CD8-positive, alpha-beta memory T cell (primary cell): ENCODE results near the gene CHN1. TPM values are rescaled to one million over a fixed set of nuclear protein-coding genes. Genes with fewer than 3 reads are reported as not detected.
A peak's percentile ranks its signal among the peaks of the same experiment; 100 is the strongest.

ENCODE experiments used
- CTCF ChIA-PET: fragments of 350-600 bp; sonication (Branson Sonifier 250); formaldehyde crosslinking; loops from one replicate; lab custom pipeline; 2021; ENCODE audit warnings: antibody characterized with exemption; lab: Charles Lee
- POLR2A ChIA-PET: fragments of 350-600 bp; sonication (Branson Sonifier 250); formaldehyde crosslinking; loops from one replicate; lab custom pipeline; 2021; ENCODE audit warnings: antibody characterized with exemption; lab: Charles Lee
- DNase-seq, 5 donors: peaks; one replicate each; pipeline versions ENCODE4 v3.0.0 to v3.0.0-alpha.2; 2020 to 2022; ENCODE audit warnings: mixed read lengths in 1 of 5
- H3K27ac ChIP-seq: one replicate; pipeline ENCODE4 v1.7.0; 2013; ENCODE audit warnings: low read depth, mild to moderate bottlenecking, low read length, moderate library complexity
- H3K27me3 ChIP-seq: 2 replicates; pipeline ENCODE4 v1.7.0; 2013; ENCODE audit warnings: low read length, mild to moderate bottlenecking; ENCODE audit not compliant: insufficient read depth, poor library complexity, severe bottlenecking
- H3K36me3 ChIP-seq: 2 replicates; pipeline ENCODE4 v1.7.0; 2013; ENCODE audit warnings: mild to moderate bottlenecking, low read length, moderate library complexity; ENCODE audit not compliant: insufficient read depth
- H3K4me1 ChIP-seq: 2 replicates; pipeline ENCODE4 v1.7.0; 2013; ENCODE audit warnings: mild to moderate bottlenecking, low read length, moderate library complexity; ENCODE audit not compliant: insufficient read depth
- H3K4me3 ChIP-seq: 2 replicates; pipeline ENCODE4 v1.7.0; 2013; ENCODE audit warnings: mild to moderate bottlenecking, low read length
- H3K9me3 ChIP-seq: 2 replicates; pipeline ENCODE4 v1.7.0; 2013; ENCODE audit warnings: mild to moderate bottlenecking, low read length
- H3K27ac Mint-ChIP-seq, 8 donors: one replicate each; pipeline ENCODE4 v1.8.0; 2020 to 2021; ENCODE audit warnings: mixed read lengths in 8 of 8, mild to moderate bottlenecking in 6 of 8, inconsistent platforms in 3 of 8, moderate library complexity in 3 of 8
- H3K27me3 Mint-ChIP-seq, 2 donors: one replicate each; pipeline ENCODE4 v1.8.0; 2020 to 2021; ENCODE audit warnings: mixed read lengths in 2 of 2, mild to moderate bottlenecking in 1 of 2, moderate library complexity in 1 of 2
- H3K36me3 Mint-ChIP-seq, 3 donors: one replicate each; pipeline ENCODE4 v1.8.0; 2020 to 2021; ENCODE audit warnings: mixed read lengths in 3 of 3, inconsistent platforms in 1 of 3, mild to moderate bottlenecking in 1 of 3
- H3K4me1 Mint-ChIP-seq, 3 donors: one replicate each; pipeline ENCODE4 v1.8.0; 2020 to 2021; ENCODE audit warnings: mixed read lengths in 3 of 3, inconsistent platforms in 1 of 3, mild to moderate bottlenecking in 1 of 3
- H3K4me3 Mint-ChIP-seq, 7 donors: one replicate each; pipeline ENCODE4 v1.8.0; 2020 to 2021; ENCODE audit warnings: mixed read lengths in 7 of 7, mild to moderate bottlenecking in 6 of 7, moderate library complexity in 4 of 7, inconsistent platforms in 2 of 7
- H3K9me3 Mint-ChIP-seq, 5 donors: one replicate each; pipeline ENCODE4 v1.8.0; 2020 to 2022; ENCODE audit warnings: mixed read lengths in 5 of 5, mild to moderate bottlenecking in 3 of 5, moderate library complexity in 2 of 5, inconsistent platforms in 1 of 5
- polyA plus RNA-seq: library from polyadenylated mRNA; unstranded; fragments of 300-500 nt; fragmentation: Illumina TruSeq; gene quantifications from one replicate; pipeline ENCODE4 v1.2.3, GENCODE V29; 2021
- total RNA-seq, 2 experiments: library from RNA; stranded (reverse); gene quantifications; one replicate each; pipeline ENCODE4 v1.2.3, GENCODE V29; 2021

The CHN1 gene
- total and polyA plus RNA-seq, 3 experiments from 2014 or later, result 13.1 to 22.1 (median 18.4) TPM

DNA sequence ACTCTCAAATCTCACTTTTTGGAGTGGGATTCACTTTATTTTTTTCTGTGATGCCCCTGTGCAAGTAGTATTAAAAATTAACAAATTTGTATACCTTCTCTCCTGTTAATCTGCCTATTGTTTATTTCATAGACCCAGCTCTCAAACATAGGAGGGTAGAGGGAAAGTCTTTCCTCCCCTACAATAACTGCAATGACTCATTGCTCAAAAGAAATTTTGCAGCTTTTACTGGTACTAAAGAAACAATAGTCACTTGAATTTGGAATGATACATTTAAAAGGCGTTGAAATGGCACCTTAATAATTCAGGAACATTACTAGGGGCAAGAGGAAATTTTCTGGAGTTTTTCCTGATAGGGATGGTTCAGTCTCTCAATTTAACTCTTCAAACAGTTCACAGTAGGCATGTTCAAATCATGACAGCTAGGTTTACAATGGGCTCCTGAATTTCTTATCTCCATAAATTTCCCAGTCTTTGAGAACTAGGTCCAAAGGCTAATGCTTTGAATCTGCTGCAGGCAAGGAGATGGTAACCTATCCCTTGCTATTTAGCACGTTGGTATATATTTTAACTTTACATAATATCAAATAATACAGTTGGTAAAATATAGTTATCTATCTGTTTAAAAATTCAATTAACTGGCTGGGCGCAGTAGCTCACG is 88.8 kb downstream of the CHN1 start:
- Histone ChIP-seq H3K4me1 (no peaks in the 10 kb centered on the region), H3K27me3 (no peaks in the 10 kb centered on the region), H3K36me3 (no peaks in the 10 kb centered on the region), H3K27ac (no peak overlapping the region), H3K9me3 (no peaks in the 10 kb centered on the region), H3K4me3 (no peak overlapping the region)
- DNase-seq, result no peak
- Mint-ChIP-seq H3K36me3 (no peaks in the 10 kb centered on the region), H3K4me3 (no peak overlapping the region), H3K4me1 (no peaks in the 10 kb centered on the region), H3K27ac (no peak overlapping the region), H3K27me3 (no peaks in the 10 kb centered on the region), H3K9me3 (no peaks in the 10 kb centered on the region)
- POLR2A ChIA-PET, result no interaction called here
- CTCF ChIA-PET, result no interaction called here

DNA sequence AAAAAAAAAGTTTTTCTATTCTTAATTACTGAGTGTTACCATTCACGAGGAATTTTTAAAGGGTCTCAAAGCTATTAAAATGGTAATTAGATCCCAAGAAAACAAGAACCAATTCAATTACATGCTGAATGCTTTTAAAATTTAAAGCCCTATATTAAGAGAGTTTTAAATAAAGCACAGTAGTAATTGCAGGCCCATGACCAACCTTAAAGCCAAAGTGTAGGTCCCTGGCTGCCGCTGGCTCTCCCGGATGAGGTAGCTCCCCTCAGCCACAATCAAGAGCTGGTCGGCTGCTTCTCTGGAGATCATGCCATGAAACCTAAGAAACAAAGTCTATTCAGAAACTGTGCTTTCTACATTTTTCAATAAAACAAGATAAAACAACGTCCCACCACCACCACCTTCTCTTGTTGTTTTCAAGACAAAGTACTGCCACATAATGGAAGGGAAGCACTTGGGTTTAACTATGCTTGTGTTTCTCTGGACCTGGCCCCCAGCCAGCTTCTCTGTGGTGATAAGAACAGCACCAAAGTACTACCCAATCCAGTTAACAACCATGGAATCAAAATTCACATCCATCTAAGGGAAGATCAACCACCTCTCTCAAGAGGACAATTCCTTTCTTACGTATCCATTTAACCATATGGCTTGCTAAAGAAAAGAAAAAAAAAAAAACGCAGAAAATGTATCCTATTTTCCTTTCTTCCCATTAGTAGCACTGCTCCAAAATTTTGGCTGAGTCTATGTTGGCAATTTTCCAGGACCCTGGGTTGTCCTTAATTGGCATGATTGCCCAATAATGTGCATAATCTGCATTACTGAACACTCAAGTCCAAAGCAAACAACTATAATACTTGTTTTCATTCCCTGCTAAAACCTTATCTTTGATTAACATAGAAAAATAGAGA is 90.1 kb downstream of the CHN1 start:
- Mint-ChIP-seq H3K4me3 (no peak overlapping the region), H3K4me1 (no peaks in the 10 kb centered on the region), H3K9me3 (no peaks in the 10 kb centered on the region), H3K36me3 (no peaks in the 10 kb centered on the region), H3K27me3 (no peaks in the 10 kb centered on the region), H3K27ac (no peak overlapping the region)
- H3K9me3 ChIP-seq, result no peaks in the 10 kb centered on the region
- DNase-seq, result no peak
- no peak overlapping the region for H3K4me3 ChIP-seq
- CTCF ChIA-PET, result no interaction called here
- no peaks in the 10 kb centered on the region for H3K27me3 ChIP-seq
- POLR2A ChIA-PET, result no interaction called here
- no peaks in the 10 kb centered on the region for H3K36me3 ChIP-seq
- H3K27ac ChIP-seq, result no peak overlapping the region
- no peaks in the 10 kb centered on the region for H3K4me1 ChIP-seq

- no peaks in the 10 kb centered on the region for H3K27me3 ChIP-seq
- no peaks in the 10 kb centered on the region for H3K36me3 ChIP-seq
- no peaks in the 10 kb centered on the region for H3K4me1 ChIP-seq
- POLR2A ChIA-PET, result no interaction called here
- Mint-ChIP-seq H3K4me3 (no peak overlapping the region), H3K27me3 (peaks cover 3 to 12% of the 10 kb centered on the region in 2 donors), H3K4me1 (peaks cover 0 to under 1% (median 0%) of the 10 kb centered on the region in 3 donors), H3K36me3 (peaks cover 0 to 4% (median 0%) of the 10 kb centered on the region in 3 donors), H3K9me3 (no peaks in the 10 kb centered on the region), H3K27ac (peak overlapping the region in 1 of 8 donors; percentile 21)
- H3K9me3 ChIP-seq, result no peaks in the 10 kb centered on the region
- H3K27ac ChIP-seq, result no peak overlapping the region
- DNase-seq, result no peak
- CTCF ChIA-PET, result no interaction called here
- no peak overlapping the region for H3K4me3 ChIP-seq
These were observed 96.9 kb downstream of the CHN1 start for GRCh38 chr2:174908284-174908683.

DNA sequence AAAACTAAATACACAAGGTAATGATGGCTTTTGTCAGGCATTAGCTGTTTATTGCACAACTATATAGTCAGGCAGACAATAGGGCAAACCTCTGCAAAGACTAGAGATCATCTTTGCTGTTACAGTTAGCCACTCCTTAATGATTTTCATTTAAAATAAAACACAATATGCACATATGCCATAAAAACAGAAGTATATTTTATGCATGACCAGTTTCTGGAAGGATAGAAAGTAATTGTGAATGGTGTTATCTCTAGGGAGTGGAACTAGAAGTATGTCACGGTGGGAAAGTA is 102.0 kb downstream of the CHN1 start:
- Histone ChIP-seq H3K4me1 (peaks cover 20% of the 10 kb centered on the region), H3K27ac (no peak overlapping the region), H3K27me3 (no peaks in the 10 kb centered on the region), H3K36me3 (no peaks in the 10 kb centered on the region), H3K4me3 (no peak overlapping the region), H3K9me3 (no peaks in the 10 kb centered on the region)
- H3K9me3 Mint-ChIP-seq, result no peaks in the 10 kb centered on the region
- POLR2A ChIA-PET, result no interaction called here
- H3K4me3 Mint-ChIP-seq, result no peak overlapping the region
- peaks cover 0 to 4% (median 0%) of the 10 kb centered on the region in 3 donors for H3K36me3 Mint-ChIP-seq
- DNase-seq, result no peak
- CTCF ChIA-PET, result no interaction called here
- peak overlapping the region in 4 of 8 donors; percentile 12 to 78 (median 68) for H3K27ac Mint-ChIP-seq
- peaks cover 14 to 25% (median 22%) of the 10 kb centered on the region in 3 donors for H3K4me1 Mint-ChIP-seq
- H3K27me3 Mint-ChIP-seq, result peaks cover under 1 to 2% of the 10 kb centered on the region in 2 donors

DNA sequence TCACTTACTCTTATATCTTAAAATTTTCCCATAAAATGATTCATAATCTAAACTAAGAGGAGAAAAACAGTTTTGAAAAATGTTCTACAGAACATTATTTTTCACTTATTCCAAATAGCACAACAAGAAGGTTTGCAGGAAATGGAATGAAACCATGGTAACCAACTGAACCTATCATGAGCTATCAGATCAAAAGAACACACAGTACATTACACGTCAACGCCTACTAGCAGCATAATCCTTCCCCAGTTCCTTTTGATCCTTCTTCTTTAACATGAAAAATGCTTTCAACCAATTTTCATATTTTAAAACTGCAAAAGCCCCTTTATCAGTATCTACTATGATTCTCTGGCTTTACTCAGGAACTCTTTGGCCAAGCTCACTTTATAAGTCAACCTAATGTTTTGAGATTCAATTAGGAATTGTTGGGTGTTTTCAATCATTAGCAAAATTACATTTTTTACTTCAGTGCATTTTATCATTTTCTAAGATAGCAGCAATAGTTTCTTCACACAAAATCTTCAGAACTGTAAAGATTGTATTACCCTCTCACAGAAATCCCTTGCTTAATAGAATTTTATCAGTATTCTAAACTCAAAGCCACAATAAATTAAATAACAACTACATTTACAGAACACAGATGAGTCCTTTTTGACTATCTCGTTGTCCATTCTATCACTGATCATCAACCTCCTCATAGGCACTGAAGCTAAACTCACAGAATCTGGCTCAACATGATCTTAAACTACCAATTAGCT is 102.5 kb downstream of the CHN1 start:
- H3K27ac ChIP-seq, result no peak overlapping the region
- no peaks in the 10 kb centered on the region for H3K27me3 ChIP-seq
- ChIA-PET CTCF (no interaction called here), POLR2A (interaction anchor here (0.8 kb wide), 1 partner anchor 154 kb away, joined by 3 read pairs; no protein-coding TSS in a partner anchor)
- H3K27me3 Mint-ChIP-seq, result no peaks in the 10 kb centered on the region
- no peaks in the 10 kb centered on the region for H3K9me3 Mint-ChIP-seq
- no peak overlapping the region for H3K4me3 ChIP-seq
- no peaks in the 10 kb centered on the region for H3K36me3 ChIP-seq
- peaks cover 20% of the 10 kb centered on the region for H3K4me1 ChIP-seq
- H3K36me3 Mint-ChIP-seq, result peaks cover 0 to 4% (median 0%) of the 10 kb centered on the region in 3 donors
- H3K4me1 Mint-ChIP-seq, result peaks cover 14 to 25% (median 22%) of the 10 kb centered on the region in 3 donors
- peak in 2 of 5 donors; percentile 36 to 66 for DNase-seq
- H3K4me3 Mint-ChIP-seq, result no peak overlapping the region
- H3K27ac Mint-ChIP-seq, result peak overlapping the region in 4 of 8 donors; percentile 12 to 78 (median 68)
- no peaks in the 10 kb centered on the region for H3K9me3 ChIP-seq

DNA sequence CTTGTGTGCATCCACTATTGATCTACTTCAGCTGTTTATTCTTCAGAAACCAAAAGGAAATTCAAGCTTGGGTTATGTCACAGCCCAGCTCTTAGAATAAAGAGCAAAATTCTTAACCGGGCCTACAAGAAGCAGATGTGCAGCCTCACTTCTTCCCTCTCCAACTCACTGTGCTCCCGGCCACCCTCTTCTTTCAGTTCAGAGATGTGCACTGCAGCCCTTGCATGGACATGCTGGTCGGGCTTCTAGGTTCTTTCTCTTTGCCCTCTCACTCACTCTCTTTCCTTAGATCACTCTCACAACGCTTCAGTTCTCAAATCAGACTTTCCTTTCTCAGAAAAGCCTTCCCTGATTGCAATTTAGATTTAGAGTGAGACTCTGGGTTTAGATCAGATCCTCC is 104.1 kb downstream of the CHN1 start:
- Histone ChIP-seq H3K4me1 (peaks cover 20% of the 10 kb centered on the region), H3K36me3 (no peaks in the 10 kb centered on the region), H3K27ac (no peak overlapping the region), H3K9me3 (no peaks in the 10 kb centered on the region), H3K4me3 (no peak overlapping the region), H3K27me3 (no peaks in the 10 kb centered on the region)
- ChIA-PET CTCF (interaction anchor here (0.8 kb wide), 1 partner anchor 26 kb away, joined by 3 read pairs; no protein-coding TSS in a partner anchor), POLR2A (no interaction called here)
- H3K27ac Mint-ChIP-seq, result peak overlapping the region in 7 of 8 donors; percentile 2 to 88 (median 49)
- DNase-seq, result peak in 1 of 5 donors; percentile 8
- H3K4me1 Mint-ChIP-seq, result peaks cover 14 to 25% (median 22%) of the 10 kb centered on the region in 3 donors
- H3K9me3 Mint-ChIP-seq, result no peaks in the 10 kb centered on the region
- no peaks in the 10 kb centered on the region for H3K36me3 Mint-ChIP-seq
- peaks cover 0 to 1% of the 10 kb centered on the region in 2 donors for H3K27me3 Mint-ChIP-seq
- H3K4me3 Mint-ChIP-seq, result peak overlapping the region in 1 of 7 donors; percentile 18

- ChIA-PET CTCF (interaction anchor here (1.1 kb wide), 1 partner anchor 12 kb away, joined by 3 read pairs; no protein-coding TSS in a partner anchor), POLR2A (no interaction called here)
- no peak overlapping the region for H3K4me3 ChIP-seq
- no peak overlapping the region for H3K27ac Mint-ChIP-seq
- DNase-seq, result no peak
- H3K36me3 Mint-ChIP-seq, result no peaks in the 10 kb centered on the region
- H3K27me3 ChIP-seq, result no peaks in the 10 kb centered on the region
- no peak overlapping the region for H3K4me3 Mint-ChIP-seq
- peaks cover 6 to 15% (median 12%) of the 10 kb centered on the region in 3 donors for H3K4me1 Mint-ChIP-seq
- no peaks in the 10 kb centered on the region for H3K36me3 ChIP-seq
- no peaks in the 10 kb centered on the region for H3K9me3 ChIP-seq
- peaks cover 0 to 1% of the 10 kb centered on the region in 2 donors for H3K27me3 Mint-ChIP-seq
- H3K9me3 Mint-ChIP-seq, result no peaks in the 10 kb centered on the region
- peaks cover 11% of the 10 kb centered on the region for H3K4me1 ChIP-seq
- H3K27ac ChIP-seq, result no peak overlapping the region
These were observed 107.9 kb downstream of the CHN1 start for GRCh38 chr2:174897286-174897685.
